ENCODE data around the gene PITRM1.

The PITRM1 gene

GRCh38 chr10:3100856-3101640 lies 71.5 kb downstream of the PITRM1 start:
- Mint-ChIP-seq H3K4me1 (peaks cover 20% of the 10 kb centered on the region), H3K9me3 (no peaks in the 10 kb centered on the region), H3K36me3 (peaks cover 92% of the 10 kb centered on the region), H3K27ac (no peak overlapping the region), H3K4me3 (no peak overlapping the region)
- DNase-seq (ENCODE audit: low spot score in 2 of 2) (no peak), ATAC-seq (no peak)

GRCh38 chr10:3100093-3100792 lies 72.3 kb downstream of the PITRM1 start:
- H3K36me3 Mint-ChIP-seq = peaks cover 92% of the 10 kb centered on the region
- peaks cover 24% of the 10 kb centered on the region for H3K4me1 Mint-ChIP-seq
- H3K9me3 Mint-ChIP-seq = no peaks in the 10 kb centered on the region
- no peak overlapping the region for H3K4me3 Mint-ChIP-seq
- ATAC-seq (no peak), DNase-seq (ENCODE audit: low spot score in 2 of 2) (no peak)
- peak overlapping the region; percentile 61 for H3K27ac Mint-ChIP-seq

- no peak for ATAC-seq
- Mint-ChIP-seq H3K36me3 (peaks cover 92% of the 10 kb centered on the region), H3K4me3 (no peak overlapping the region)
These were observed 73.1 kb downstream of the PITRM1 start for GRCh38 chr10:3099291-3100092.

GRCh38 chr10:3098689-3099088 lies 73.9 kb downstream of the PITRM1 start:
- no peak for DNase-seq (ENCODE audit: low spot score in 2 of 2)
- no peak overlapping the region for H3K4me3 Mint-ChIP-seq
- H3K9me3 Mint-ChIP-seq = no peaks in the 10 kb centered on the region
- peaks cover 40% of the 10 kb centered on the region for H3K4me1 Mint-ChIP-seq
- no peak overlapping the region for H3K27ac Mint-ChIP-seq
- H3K36me3 Mint-ChIP-seq = peaks cover 92% of the 10 kb centered on the region
- ATAC-seq = no peak

More at GRCh38 chr10:3099291-3100092, 73.1 kb downstream of the PITRM1 start:
- no peak for DNase-seq (ENCODE audit: low spot score in 2 of 2)
- peaks cover 31% of the 10 kb centered on the region for H3K4me1 Mint-ChIP-seq
- no peaks in the 10 kb centered on the region for H3K9me3 Mint-ChIP-seq
- H3K27ac Mint-ChIP-seq = peak overlapping the region; percentile 61

- ATAC-seq = no peak
- peaks cover 92% of the 10 kb centered on the region for H3K36me3 Mint-ChIP-seq
- H3K9me3 Mint-ChIP-seq = no peaks in the 10 kb centered on the region
- no peak overlapping the region for H3K4me3 Mint-ChIP-seq
- peaks cover 55% of the 10 kb centered on the region for H3K4me1 Mint-ChIP-seq
- DNase-seq (ENCODE audit: low spot score in 2 of 2) = no peak
- peak overlapping the region; percentile 60 for H3K27ac Mint-ChIP-seq
These were observed 75.4 kb downstream of the PITRM1 start for GRCh38 chr10:3097160-3097559.

- H3K9me3 Mint-ChIP-seq = no peaks in the 10 kb centered on the region
- no peak for DNase-seq (ENCODE audit: low spot score in 2 of 2)
- no peak for ATAC-seq
- H3K4me3 Mint-ChIP-seq = peak overlapping the region; percentile 59
- peaks cover 65% of the 10 kb centered on the region for H3K4me1 Mint-ChIP-seq
- peak overlapping the region; percentile 97 for H3K27ac Mint-ChIP-seq
- peaks cover 92% of the 10 kb centered on the region for H3K36me3 Mint-ChIP-seq
These were observed 76.4 kb downstream of the PITRM1 start for GRCh38 chr10:3096149-3096548.

GRCh38 chr10:3095373-3096139 lies 77.0 kb downstream of the PITRM1 start:
- peak in 1 of 2 donors; percentile 75 for DNase-seq (ENCODE audit: low spot score in 2 of 2)
- Mint-ChIP-seq H3K27ac (peak overlapping the region; percentile 97), H3K9me3 (no peaks in the 10 kb centered on the region), H3K36me3 (peaks cover 92% of the 10 kb centered on the region), H3K4me3 (peak overlapping the region; percentile 59), H3K4me1 (peaks cover 68% of the 10 kb centered on the region)
- ATAC-seq = peak; percentile 87

GRCh38 chr10:3094609-3095036 lies 78.0 kb downstream of the PITRM1 start:
- DNase-seq (ENCODE audit: low spot score in 2 of 2) = no peak

GRCh38 chr10:3093996-3094395 lies 78.6 kb downstream of the PITRM1 start:
- no peak for ATAC-seq
- Mint-ChIP-seq H3K36me3 (peaks cover 92% of the 10 kb centered on the region), H3K4me1 (peaks cover 67% of the 10 kb centered on the region), H3K9me3 (no peaks in the 10 kb centered on the region), H3K4me3 (peak overlapping the region; percentile 59), H3K27ac (peak overlapping the region; percentile 97)
- DNase-seq (ENCODE audit: low spot score in 2 of 2) = no peak

More at GRCh38 chr10:3094609-3095036, 78.0 kb downstream of the PITRM1 start:
- peak overlapping the region; percentile 97 for H3K27ac Mint-ChIP-seq
- H3K9me3 Mint-ChIP-seq = no peaks in the 10 kb centered on the region
- H3K36me3 Mint-ChIP-seq = peaks cover 92% of the 10 kb centered on the region
- peaks cover 68% of the 10 kb centered on the region for H3K4me1 Mint-ChIP-seq
- H3K4me3 Mint-ChIP-seq = peak overlapping the region; percentile 59
- ATAC-seq = no peak

- H3K4me3 Mint-ChIP-seq = peak overlapping the region; percentile 26
- ATAC-seq (no peak), DNase-seq (ENCODE audit: low spot score in 2 of 2) (no peak)
- peaks cover 68% of the 10 kb centered on the region for H3K4me1 Mint-ChIP-seq
- peaks cover 92% of the 10 kb centered on the region for H3K36me3 Mint-ChIP-seq
- no peaks in the 10 kb centered on the region for H3K9me3 Mint-ChIP-seq
- peak overlapping the region; percentile 74 for H3K27ac Mint-ChIP-seq
These were observed 80.7 kb downstream of the PITRM1 start for GRCh38 chr10:3091921-3092320.

GRCh38 chr10:3090914-3091787 lies 81.4 kb downstream of the PITRM1 start:
- Mint-ChIP-seq H3K4me3 (peak overlapping the region; percentile 26), H3K4me1 (peaks cover 75% of the 10 kb centered on the region), H3K27ac (peak overlapping the region; percentile 74), H3K9me3 (no peaks in the 10 kb centered on the region), H3K36me3 (peaks cover 100% of the 10 kb centered on the region)
- DNase-seq (ENCODE audit: low spot score in 2 of 2) (peak in 1 of 2 donors; percentile 77), ATAC-seq (peak; percentile 73)

- peaks cover 98% of the 10 kb centered on the region for H3K36me3 Mint-ChIP-seq
- no peak overlapping the region for H3K27ac Mint-ChIP-seq
These were observed 82.2 kb downstream of the PITRM1 start for GRCh38 chr10:3090388-3090787.

More at GRCh38 chr10:3090388-3090787, 82.2 kb downstream of the PITRM1 start:
- ATAC-seq (no peak), DNase-seq (ENCODE audit: low spot score in 2 of 2) (no peak)
- no peaks in the 10 kb centered on the region for H3K9me3 Mint-ChIP-seq
- peaks cover 73% of the 10 kb centered on the region for H3K4me1 Mint-ChIP-seq
- no peak overlapping the region for H3K4me3 Mint-ChIP-seq

Data from stimulated activated effector memory CD8-positive, alpha-beta T cell treated with anti-CD3 and anti-CD28 coated beads, Interleukin-12 subunit alpha, Interleukin-12 subunit beta, amount 100 ng/mL, for 72 hours (primary cell).